ENCODE measurements around the gene ICOS.
"Not testable (repeated sequence)": the region's sequence is repeated elsewhere in the genome, so short reads cannot be mapped to it uniquely, and the experiment has no call there.

The ICOS gene

DNA sequence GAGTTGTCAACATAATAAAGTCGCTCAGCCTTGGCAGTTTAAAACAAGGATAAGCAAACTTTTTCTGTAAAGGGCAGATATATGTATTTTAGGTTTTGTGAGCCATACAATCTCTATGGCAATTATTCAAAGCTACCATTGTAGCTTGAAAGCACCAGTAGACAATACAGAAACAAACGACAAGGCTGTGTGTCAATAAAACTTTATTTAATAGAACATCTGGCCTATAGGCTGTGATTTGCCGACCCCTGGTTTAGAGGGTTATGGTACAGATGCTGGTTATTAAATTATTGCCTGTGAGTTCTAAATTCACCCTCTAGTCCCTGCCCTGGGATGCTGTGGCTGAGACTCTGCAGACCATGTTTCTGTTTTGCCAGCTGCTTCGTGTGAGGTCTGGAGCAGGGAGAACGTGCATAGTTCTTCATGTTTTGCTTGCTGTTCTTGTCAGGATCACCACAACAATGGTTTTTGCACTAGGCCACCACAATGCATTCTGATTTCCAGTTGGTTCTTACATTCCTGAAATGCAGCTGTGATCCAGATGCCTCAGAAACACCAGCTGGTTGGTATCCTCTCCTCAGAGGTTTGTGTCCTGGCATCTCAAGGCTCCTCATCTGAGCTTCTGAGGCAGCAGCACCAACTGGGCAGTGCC lies 46.6 kb downstream of the ICOS start:
- H3K4me2 ChIP-seq (ENCODE audit: low read depth, low read length, poor library complexity, severe bottlenecking), result no peak overlapping the region
- H3K36me3 ChIP-seq (ENCODE audit: insufficient read depth, low read length), result no peaks in the 10 kb centered on the region
- H3F3A ChIP-seq (ENCODE audit: low read depth), result no peaks in the 10 kb centered on the region
- H3K4me1 ChIP-seq (ENCODE audit: insufficient read depth, low read length, poor library complexity, severe bottlenecking), result no peaks in the 10 kb centered on the region
- H3K9me2 ChIP-seq (replicated peaks; ENCODE audit: low read depth, low read length), result no peaks in the 10 kb centered on the region
- H3K9ac ChIP-seq (ENCODE audit: low read depth, low read length, poor library complexity, severe bottlenecking), result no peak overlapping the region
- no peaks in the 10 kb centered on the region for H3K9me3 ChIP-seq (ENCODE audit: insufficient read depth, low read depth, low read length)
- H3K27me3 ChIP-seq (ENCODE audit: insufficient read depth, low read length, poor library complexity, severe bottlenecking), result no peaks in the 10 kb centered on the region
- H4K20me1 ChIP-seq (ENCODE audit: insufficient read depth, low read length, poor library complexity, severe bottlenecking), result no peaks in the 10 kb centered on the region
- H3K79me2 ChIP-seq (ENCODE audit: insufficient read depth, low read length), result no peaks in the 10 kb centered on the region
- TF ChIP-seq, protein P1, sequence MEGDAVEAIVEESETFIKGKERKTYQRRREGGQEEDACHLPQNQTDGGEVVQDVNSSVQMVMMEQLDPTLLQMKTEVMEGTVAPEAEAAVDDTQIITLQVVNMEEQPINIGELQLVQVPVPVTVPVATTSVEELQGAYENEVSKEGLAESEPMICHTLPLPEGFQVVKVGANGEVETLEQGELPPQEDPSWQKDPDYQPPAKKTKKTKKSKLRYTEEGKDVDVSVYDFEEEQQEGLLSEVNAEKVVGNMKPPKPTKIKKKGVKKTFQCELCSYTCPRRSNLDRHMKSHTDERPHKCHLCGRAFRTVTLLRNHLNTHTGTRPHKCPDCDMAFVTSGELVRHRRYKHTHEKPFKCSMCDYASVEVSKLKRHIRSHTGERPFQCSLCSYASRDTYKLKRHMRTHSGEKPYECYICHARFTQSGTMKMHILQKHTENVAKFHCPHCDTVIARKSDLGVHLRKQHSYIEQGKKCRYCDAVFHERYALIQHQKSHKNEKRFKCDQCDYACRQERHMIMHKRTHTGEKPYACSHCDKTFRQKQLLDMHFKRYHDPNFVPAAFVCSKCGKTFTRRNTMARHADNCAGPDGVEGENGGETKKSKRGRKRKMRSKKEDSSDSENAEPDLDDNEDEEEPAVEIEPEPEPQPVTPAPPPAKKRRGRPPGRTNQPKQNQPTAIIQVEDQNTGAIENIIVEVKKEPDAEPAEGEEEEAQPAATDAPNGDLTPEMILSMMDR (conservative IDR thresholded peaks at IDR 0.05; ENCODE audit: low read length), result no peak
- no peak for TF ChIP-seq EZH2phosphoT487 (IDR thresholded peaks at IDR 0.05; ENCODE audit: borderline replicate concordance)
- H2AFZ ChIP-seq (ENCODE audit: low read length), result no peak overlapping the region
- H3K4me3 ChIP-seq (ENCODE audit: low read length, poor library complexity, severe bottlenecking), result no peak overlapping the region

DNA sequence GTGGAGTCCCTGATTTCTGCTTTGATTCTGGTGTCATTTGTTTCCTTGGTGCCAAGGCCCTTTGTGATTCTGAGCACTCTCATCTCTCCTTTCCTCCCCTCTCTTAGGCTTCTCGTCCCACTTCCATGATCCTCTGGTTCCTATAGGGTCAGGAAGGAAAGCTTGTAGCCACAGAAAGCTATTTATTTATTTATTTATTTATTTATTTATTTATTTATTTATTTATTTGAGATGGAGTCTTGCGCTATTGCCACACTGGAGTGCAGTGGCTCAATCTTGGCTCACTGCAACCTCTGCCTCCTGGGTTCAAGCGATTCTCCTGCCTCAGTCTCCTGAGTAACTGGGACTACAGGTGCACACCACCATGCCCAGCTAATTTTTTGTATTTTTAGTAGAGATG lies 49.4 kb downstream of the ICOS start:
- H3K9ac ChIP-seq (ENCODE audit: low read depth, low read length, poor library complexity, severe bottlenecking); H4K20me1 ChIP-seq (ENCODE audit: insufficient read depth, low read length, poor library complexity, severe bottlenecking); H2AFZ ChIP-seq (ENCODE audit: low read length); H3K36me3 ChIP-seq (ENCODE audit: insufficient read depth, low read length); H3K4me1 ChIP-seq (ENCODE audit: insufficient read depth, low read length, poor library complexity, severe bottlenecking); H3K27me3 ChIP-seq (ENCODE audit: insufficient read depth, low read length, poor library complexity, severe bottlenecking); H3F3A ChIP-seq (ENCODE audit: low read depth); H3K79me2 ChIP-seq (ENCODE audit: insufficient read depth, low read length); H3K9me2 ChIP-seq (replicated peaks; ENCODE audit: low read depth, low read length); H3K4me3 ChIP-seq (ENCODE audit: low read length, poor library complexity, severe bottlenecking); H3K4me2 ChIP-seq (ENCODE audit: low read depth, low read length, poor library complexity, severe bottlenecking); H3K9me3 ChIP-seq (ENCODE audit: insufficient read depth, low read depth, low read length): not testable (repeated sequence)

- no peak overlapping the region for H3K9ac ChIP-seq (ENCODE audit: low read depth, low read length, poor library complexity, severe bottlenecking)
- H3K4me2 ChIP-seq (ENCODE audit: low read depth, low read length, poor library complexity, severe bottlenecking), result no peak overlapping the region
- no peaks in the 10 kb centered on the region for H3K79me2 ChIP-seq (ENCODE audit: insufficient read depth, low read length)
- H3K4me3 ChIP-seq (ENCODE audit: low read length, poor library complexity, severe bottlenecking), result no peak overlapping the region
- H2AFZ ChIP-seq (ENCODE audit: low read length), result no peak overlapping the region
- H3K36me3 ChIP-seq (ENCODE audit: insufficient read depth, low read length), result no peaks in the 10 kb centered on the region
- H3K27me3 ChIP-seq (ENCODE audit: insufficient read depth, low read length, poor library complexity, severe bottlenecking), result no peaks in the 10 kb centered on the region
- no peak for TF ChIP-seq EZH2phosphoT487 (IDR thresholded peaks at IDR 0.05; ENCODE audit: borderline replicate concordance)
- no peaks in the 10 kb centered on the region for H3F3A ChIP-seq (ENCODE audit: low read depth)
- H3K9me2 ChIP-seq (replicated peaks; ENCODE audit: low read depth, low read length), result no peaks in the 10 kb centered on the region
- H3K4me1 ChIP-seq (ENCODE audit: insufficient read depth, low read length, poor library complexity, severe bottlenecking), result no peaks in the 10 kb centered on the region
- H4K20me1 ChIP-seq (ENCODE audit: insufficient read depth, low read length, poor library complexity, severe bottlenecking), result no peaks in the 10 kb centered on the region
- H3K9me3 ChIP-seq (ENCODE audit: insufficient read depth, low read depth, low read length), result no peaks in the 10 kb centered on the region
Measured at GRCh38 chr2:203987959-203988358, 51.4 kb downstream of the ICOS start.

- Histone ChIP-seq H3K79me2 (ENCODE audit: insufficient read depth, low read length) (no peaks in the 10 kb centered on the region), H3K27me3 (ENCODE audit: insufficient read depth, low read length, poor library complexity, severe bottlenecking) (no peaks in the 10 kb centered on the region), H3K4me3 (ENCODE audit: low read length, poor library complexity, severe bottlenecking) (no peak overlapping the region), H3K9me3 (ENCODE audit: insufficient read depth, low read depth, low read length) (no peaks in the 10 kb centered on the region), H2AFZ (ENCODE audit: low read length) (no peak overlapping the region), H3K4me1 (ENCODE audit: insufficient read depth, low read length, poor library complexity, severe bottlenecking) (no peaks in the 10 kb centered on the region), H3K9ac (ENCODE audit: low read depth, low read length, poor library complexity, severe bottlenecking) (no peak overlapping the region), H4K20me1 (ENCODE audit: insufficient read depth, low read length, poor library complexity, severe bottlenecking) (no peaks in the 10 kb centered on the region), H3K9me2 (replicated peaks; ENCODE audit: low read depth, low read length) (no peaks in the 10 kb centered on the region), H3K36me3 (ENCODE audit: insufficient read depth, low read length) (no peaks in the 10 kb centered on the region), H3F3A (ENCODE audit: low read depth) (no peaks in the 10 kb centered on the region), H3K4me2 (ENCODE audit: low read depth, low read length, poor library complexity, severe bottlenecking) (no peak overlapping the region)
- TF ChIP-seq, protein P1 (conservative IDR thresholded peaks at IDR 0.05; ENCODE audit: low read length), result no peak
- no peak for TF ChIP-seq EZH2phosphoT487 (IDR thresholded peaks at IDR 0.05; ENCODE audit: borderline replicate concordance)
Measured at GRCh38 chr2:203988500-203989260, 52.1 kb downstream of the ICOS start.
